Esophagus muscularis mucosa (tissue), 4 donors: Measurements from ENCODE around the gene CCL13. TPM values are rescaled to one million over a fixed set of nuclear protein-coding genes. Genes with fewer than 3 reads are reported as not detected.

Experiments used
- DNase-seq: peaks from one replicate; pipeline ENCODE4 v3.0.0-alpha.2; 2017; ENCODE audit errors: extremely low spot score
- H3K27ac ChIP-seq, 4 donors: fragments of 200-600 bp; sonication (generic); replicated peaks in 1 of 4; 1 replicate in 3 of 4; 2 replicates in 1 of 4; pipeline ENCODE4 v1.5.1; 2016 to 2019; ENCODE audit warnings: mild to moderate bottlenecking in 1 of 4
- H3K27me3 ChIP-seq, 4 donors: fragments of 200-600 bp; sonication (generic); one replicate each; pipeline versions ENCODE4 v1.5.1 to v1.6.0; 2016 to 2019
- H3K36me3 ChIP-seq, 4 donors: fragments of 200-600 bp; sonication (generic); one replicate each; pipeline ENCODE4 v1.5.1; 2016 to 2019
- H3K4me1 ChIP-seq, 4 donors: fragments of 200-600 bp; sonication (generic); one replicate each; pipeline ENCODE4 v1.5.1; 2016 to 2019
- H3K4me3 ChIP-seq, 4 donors: fragments of 200-600 bp; sonication (generic); 1 replicate in 2 of 4; 2 replicates in 2 of 4; pipeline ENCODE4 v1.5.1; 2016 to 2019; ENCODE audit warnings: mild to moderate bottlenecking in 4 of 4, moderate library complexity in 1 of 4
- H3K9me3 ChIP-seq, 4 donors: fragments of 200-600 bp; sonication (generic); 1 replicate in 3 of 4; 2 replicates in 1 of 4; pipeline ENCODE4 v1.5.1; 2016 to 2019
- CTCF ChIP-seq, 3 experiments: fragments of 200-600 bp in 2 of 3; fragments of 450-650 bp in 1 of 3; sonication (generic) in 2 of 3; IDR thresholded peaks; one replicate each; pipeline ENCODE4 v1.5.1; 2017 to 2019; ENCODE audit warnings: antibody characterized with exemption in 3 of 3, mild to moderate bottlenecking in 2 of 3, moderate library complexity in 1 of 3
- EP300 ChIP-seq: sonication (generic); formaldehyde crosslinking; IDR thresholded peaks from one replicate; pipeline ENCODE4 v1.6.1; 2017; ENCODE audit warnings: antibody characterized with exemption
- POLR2A ChIP-seq: fragments of 450-650 bp; IDR thresholded peaks from one replicate; pipeline ENCODE4 v1.6.1; 2017; ENCODE audit warnings: antibody characterized with exemption, moderate library complexity, mild to moderate bottlenecking, low read depth
- POLR2AphosphoS5 ChIP-seq, 2 donors: sonication (generic); formaldehyde crosslinking; IDR thresholded peaks; one replicate each; pipeline ENCODE4 v1.6.1; 2017; ENCODE audit warnings: antibody characterized with exemption in 2 of 2
- WGBS: methylation state at CpG from one replicate; pipeline ENCODE4 v1.1.5; 2018; 5-methylcytosine and 5-hydroxymethylcytosine counted together
- intact Hi-C: fragments of 100-400 bp; cut with DNase I; formaldehyde crosslinking; loops from one replicate; pipeline ENCODE4 v1.15.1; 2023
- total RNA-seq, 4 donors: library from RNA; depleted of rRNA; stranded (reverse); fragments of >200 nt; gene quantifications; one replicate each; pipeline versions ENCODE4 v1.1.0 to v1.2.1, GENCODE V29; 2016

CCL13 gene
- total RNA-seq, 4 donors from 2014 or later: 0.78 to 3.6 (median 2.0) TPM; not detected in 1

GRCh38 chr17:34386697-34387550 is 30.6 kb downstream of the CCL13 start:
- no peak for TF ChIP-seq POLR2AphosphoS5 (IDR thresholded peaks at IDR 0.05)
- TF ChIP-seq POLR2A: no peak
- no peak for TF ChIP-seq EP300
- TF ChIP-seq CTCF (IDR thresholded peaks at IDR 0.05): no peak
- no peaks in the 10 kb centered on the region for H3K36me3 ChIP-seq
- no peak overlapping the region for H3K4me3 ChIP-seq
- WGBS: 75% methylated on average over 5 of the region's 5 CpGs
- no peaks in the 10 kb centered on the region for H3K9me3 ChIP-seq
- intact Hi-C loops: no loop called here
- H3K27ac ChIP-seq: no peak overlapping the region
- peaks cover 0 to 25% (median 0%) of the 10 kb centered on the region in 4 donors for H3K27me3 ChIP-seq
- DNase-seq: no peak
- H3K4me1 ChIP-seq: peaks cover 0 to 3% (median 0%) of the 10 kb centered on the region in 4 donors

- Histone ChIP-seq H3K27me3 (peaks cover 0 to 18% (median 0%) of the 10 kb centered on the region in 4 donors), H3K27ac (no peak overlapping the region), H3K9me3 (no peaks in the 10 kb centered on the region), H3K4me3 (no peak overlapping the region), H3K36me3 (no peaks in the 10 kb centered on the region), H3K4me1 (peaks cover 0 to 3% (median 0%) of the 10 kb centered on the region in 4 donors)
- intact Hi-C loops: no loop called here
- TF ChIP-seq CTCF (IDR thresholded peaks at IDR 0.05) (no peak), EP300 (no peak)
- 75% methylated on average over 2 of the region's 5 CpGs for WGBS
- DNase-seq: no peak
Measured at GRCh38 chr17:34387566-34387965, 31.3 kb downstream of the CCL13 start.

- TF ChIP-seq EP300 (no peak), CTCF (IDR thresholded peaks at IDR 0.05) (no peak), POLR2A (no peak), POLR2AphosphoS5 (IDR thresholded peaks at IDR 0.05) (no peak)
- 79% methylated on average over 6 of the region's 6 CpGs for WGBS
Measured at GRCh38 chr17:34389126-34389750, 33.0 kb downstream of the CCL13 start.

GRCh38 chr17:34390649-34391048 is 34.4 kb downstream of the CCL13 start:
- Histone ChIP-seq H3K27ac (no peak overlapping the region), H3K27me3 (peaks cover 0 to 10% (median 0%) of the 10 kb centered on the region in 4 donors), H3K4me3 (no peak overlapping the region), H3K36me3 (no peaks in the 10 kb centered on the region), H3K9me3 (no peaks in the 10 kb centered on the region), H3K4me1 (peaks cover 0 to 3% (median 0%) of the 10 kb centered on the region in 4 donors)
- TF ChIP-seq POLR2AphosphoS5 (IDR thresholded peaks at IDR 0.05): no peak
- TF ChIP-seq CTCF (IDR thresholded peaks at IDR 0.05): no peak
- TF ChIP-seq EP300: no peak
- no peak for TF ChIP-seq POLR2A
- DNase-seq: no peak
- WGBS: 88% methylated on average over 4 of the region's 4 CpGs
- intact Hi-C loops: no loop called here

More at GRCh38 chr17:34389126-34389750, 33.0 kb downstream of the CCL13 start:
- H3K36me3 ChIP-seq: no peaks in the 10 kb centered on the region
- H3K9me3 ChIP-seq: no peaks in the 10 kb centered on the region
- H3K27ac ChIP-seq: no peak overlapping the region
- no peak overlapping the region for H3K4me3 ChIP-seq
- intact Hi-C loops: no loop called here
- DNase-seq: no peak
- H3K4me1 ChIP-seq: peaks cover 0 to 3% (median 0%) of the 10 kb centered on the region in 4 donors
- H3K27me3 ChIP-seq: peaks cover 0 to 16% (median 0%) of the 10 kb centered on the region in 4 donors
